Progenitor cell of endocrine pancreas (in vitro differentiated cells): Measurements from ENCODE around the gene IBA57. TPM values are rescaled to one million over a fixed set of nuclear protein-coding genes. Genes with fewer than 3 reads are reported as not detected.
"Not testable (repeated sequence)": the region's sequence is repeated elsewhere in the genome, so short reads cannot be mapped to it uniquely, and the experiment has no call there.

Experiments used
- DNase-seq: peaks from one replicate; pipeline ENCODE4 v3.0.0; 2021; ENCODE audit warnings: low spot score; ENCODE audit not compliant: unreplicated experiment
- H3K27ac Mint-ChIP-seq: 2 replicates; pipeline ENCODE4 v1.8.0; 2021; ENCODE audit warnings: mild to moderate bottlenecking, moderate library complexity, mixed read lengths
- H3K27me3 Mint-ChIP-seq: 2 replicates; pipeline ENCODE4 v1.8.0; 2021; ENCODE audit warnings: mixed read lengths
- H3K36me3 Mint-ChIP-seq: 2 replicates; pipeline ENCODE4 v1.8.0; 2022; ENCODE audit warnings: mixed read lengths; ENCODE audit not compliant: insufficient read depth
- H3K4me1 Mint-ChIP-seq: 2 replicates; pipeline ENCODE4 v1.8.0; 2021; ENCODE audit warnings: low read depth, mixed read lengths
- H3K4me3 Mint-ChIP-seq: 2 replicates; pipeline ENCODE4 v1.8.0; 2021; ENCODE audit warnings: low read depth, mild to moderate bottlenecking, moderate library complexity, mixed read lengths
- H3K9me3 Mint-ChIP-seq: 2 replicates; pipeline ENCODE4 v1.8.0; 2021; ENCODE audit warnings: low read depth, mixed read lengths
- total RNA-seq: library from RNA; stranded (reverse); gene quantifications from 2 replicates; pipeline ENCODE4 v1.2.1, GENCODE V29; 2021
- TF ChIP-seq, protein P1 (sequence below): fragments of 200-600 bp; sonication (generic); IDR thresholded peaks from one replicate; pipeline ENCODE4 v1.5.0; 2021; ENCODE audit warnings: antibody characterized with exemption, mild to moderate bottlenecking; ENCODE audit not compliant: unreplicated experiment

IBA57 gene
- total RNA-seq, 1 donor from 2014 or later, result 11.2 TPM

DNA sequence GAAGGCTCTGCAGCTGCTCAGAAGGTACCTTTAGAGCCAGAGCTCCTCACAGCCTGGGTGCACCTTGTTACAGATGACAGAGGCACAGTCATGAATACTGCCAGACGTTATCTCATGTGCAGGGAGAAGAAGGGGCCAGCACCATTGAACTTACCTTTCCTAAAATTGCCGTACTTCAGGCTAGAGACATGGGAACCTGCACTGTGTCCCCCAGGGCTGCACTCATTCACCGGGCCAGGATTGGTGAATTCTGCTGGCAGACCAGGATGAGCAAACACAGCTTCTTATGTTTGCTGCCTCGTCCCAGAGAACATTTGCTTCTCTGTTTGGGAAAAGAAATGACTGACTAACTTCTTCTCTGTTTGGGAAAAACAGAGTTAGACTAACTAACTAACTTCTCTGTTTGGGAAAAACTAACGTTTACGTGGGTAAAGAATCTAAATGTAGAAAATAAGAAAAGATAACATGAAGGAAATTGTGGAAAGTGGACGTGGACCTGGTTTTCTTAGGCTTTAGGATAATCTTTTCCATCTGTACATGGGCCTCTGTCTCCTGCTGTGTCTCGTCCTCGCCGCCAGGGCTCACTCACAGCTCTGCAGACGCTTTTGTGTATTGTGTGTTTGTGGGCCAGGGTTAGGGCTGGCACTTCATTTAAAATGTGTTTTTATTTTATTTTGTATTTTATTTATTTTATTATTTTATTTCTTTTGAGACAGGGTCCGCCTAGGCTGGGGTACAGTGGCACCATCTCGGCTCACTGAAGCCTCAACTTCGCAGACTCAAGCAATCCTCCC is 52.1 kb downstream of the IBA57 start:
- no peaks in the 10 kb centered on the region for H3K4me1 Mint-ChIP-seq
- no peak overlapping the region for H3K27ac Mint-ChIP-seq
- peaks cover 6% of the 10 kb centered on the region for H3K36me3 Mint-ChIP-seq
- H3K9me3 Mint-ChIP-seq, result no peaks in the 10 kb centered on the region
- TF ChIP-seq, protein P1, sequence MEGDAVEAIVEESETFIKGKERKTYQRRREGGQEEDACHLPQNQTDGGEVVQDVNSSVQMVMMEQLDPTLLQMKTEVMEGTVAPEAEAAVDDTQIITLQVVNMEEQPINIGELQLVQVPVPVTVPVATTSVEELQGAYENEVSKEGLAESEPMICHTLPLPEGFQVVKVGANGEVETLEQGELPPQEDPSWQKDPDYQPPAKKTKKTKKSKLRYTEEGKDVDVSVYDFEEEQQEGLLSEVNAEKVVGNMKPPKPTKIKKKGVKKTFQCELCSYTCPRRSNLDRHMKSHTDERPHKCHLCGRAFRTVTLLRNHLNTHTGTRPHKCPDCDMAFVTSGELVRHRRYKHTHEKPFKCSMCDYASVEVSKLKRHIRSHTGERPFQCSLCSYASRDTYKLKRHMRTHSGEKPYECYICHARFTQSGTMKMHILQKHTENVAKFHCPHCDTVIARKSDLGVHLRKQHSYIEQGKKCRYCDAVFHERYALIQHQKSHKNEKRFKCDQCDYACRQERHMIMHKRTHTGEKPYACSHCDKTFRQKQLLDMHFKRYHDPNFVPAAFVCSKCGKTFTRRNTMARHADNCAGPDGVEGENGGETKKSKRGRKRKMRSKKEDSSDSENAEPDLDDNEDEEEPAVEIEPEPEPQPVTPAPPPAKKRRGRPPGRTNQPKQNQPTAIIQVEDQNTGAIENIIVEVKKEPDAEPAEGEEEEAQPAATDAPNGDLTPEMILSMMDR, result peak; percentile 46
- H3K4me3 Mint-ChIP-seq, result no peak overlapping the region
- no peak for DNase-seq
- H3K27me3 Mint-ChIP-seq, result no peaks in the 10 kb centered on the region

DNA sequence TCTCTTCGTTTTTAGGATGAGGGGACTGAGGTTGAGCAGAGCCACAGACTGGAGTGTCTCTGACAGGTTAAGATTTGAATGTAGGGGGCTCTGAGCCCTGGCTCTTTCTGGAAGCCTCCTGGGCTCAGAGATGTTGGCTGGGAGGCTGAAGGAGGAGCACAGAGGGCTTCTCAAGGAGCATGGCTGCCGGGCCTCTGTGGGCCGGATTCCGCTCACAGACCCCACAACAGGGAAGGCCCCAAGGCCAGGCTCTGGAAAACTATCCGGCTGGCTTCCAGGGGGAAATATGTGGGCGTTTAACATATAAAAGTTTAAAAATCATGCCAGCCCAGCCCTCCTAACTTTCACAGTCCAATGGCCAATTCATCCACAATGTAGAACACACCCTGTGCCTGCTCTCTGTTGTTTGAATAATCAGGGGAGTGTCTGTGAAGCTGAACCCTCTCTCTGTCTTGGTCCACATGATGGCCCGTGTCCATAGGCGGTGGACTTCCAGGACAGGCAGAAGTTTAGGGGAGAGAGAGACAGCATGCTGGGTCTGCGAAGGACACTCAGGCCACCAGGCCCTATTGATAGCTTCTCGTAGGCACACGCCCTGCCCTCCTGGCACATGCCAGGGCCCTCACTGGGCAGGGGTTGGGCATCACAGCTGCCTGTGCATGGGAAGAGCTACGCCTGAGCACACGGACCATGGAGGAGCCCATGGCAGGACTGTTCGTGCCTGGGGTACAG is 53.1 kb downstream of the IBA57 start:
- no peaks in the 10 kb centered on the region for H3K4me1 Mint-ChIP-seq
- no peaks in the 10 kb centered on the region for H3K27me3 Mint-ChIP-seq
- no peak overlapping the region for H3K4me3 Mint-ChIP-seq
- peaks cover 7% of the 10 kb centered on the region for H3K36me3 Mint-ChIP-seq
- no peaks in the 10 kb centered on the region for H3K9me3 Mint-ChIP-seq
- DNase-seq, result no peak
- TF ChIP-seq, protein P1, result no peak
- H3K27ac Mint-ChIP-seq, result no peak overlapping the region

DNA sequence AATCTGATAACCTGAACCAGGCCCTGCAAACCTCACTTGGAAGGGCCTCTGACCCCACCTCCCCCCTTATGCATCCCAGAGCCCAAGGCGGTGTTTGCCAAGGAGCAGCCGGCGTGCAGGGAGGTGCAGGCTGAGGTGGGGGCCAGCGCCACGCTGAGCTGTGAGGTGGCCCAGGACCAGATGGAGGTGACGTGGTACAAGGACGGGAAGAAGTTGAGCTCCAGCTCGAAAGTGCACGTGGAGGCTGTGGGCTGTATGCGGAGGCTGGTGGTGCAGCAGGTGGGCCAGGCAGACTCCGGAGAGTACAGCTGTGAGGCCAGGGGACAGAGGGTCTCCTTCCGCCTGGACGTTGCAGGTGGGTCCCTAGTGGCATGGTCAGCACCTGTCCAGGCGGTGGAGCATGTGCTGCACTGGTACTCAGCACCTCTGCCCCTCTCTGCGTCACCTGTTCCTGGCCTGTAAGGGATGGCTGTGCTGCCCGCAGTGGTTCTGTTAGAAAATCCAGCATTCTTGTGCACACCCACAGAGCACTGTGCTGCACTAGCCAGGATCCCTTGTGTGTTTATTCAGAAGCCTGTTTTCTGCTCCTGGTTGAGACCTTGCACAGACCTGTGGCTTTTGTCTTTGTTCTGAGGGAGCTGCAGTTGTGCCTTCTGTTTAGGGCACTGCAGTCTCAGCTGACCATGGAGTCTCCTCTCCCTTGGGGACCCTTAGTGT is 53.8 kb downstream of the IBA57 start:
- no peak overlapping the region for H3K27ac Mint-ChIP-seq
- no peak overlapping the region for H3K4me3 Mint-ChIP-seq

DNA sequence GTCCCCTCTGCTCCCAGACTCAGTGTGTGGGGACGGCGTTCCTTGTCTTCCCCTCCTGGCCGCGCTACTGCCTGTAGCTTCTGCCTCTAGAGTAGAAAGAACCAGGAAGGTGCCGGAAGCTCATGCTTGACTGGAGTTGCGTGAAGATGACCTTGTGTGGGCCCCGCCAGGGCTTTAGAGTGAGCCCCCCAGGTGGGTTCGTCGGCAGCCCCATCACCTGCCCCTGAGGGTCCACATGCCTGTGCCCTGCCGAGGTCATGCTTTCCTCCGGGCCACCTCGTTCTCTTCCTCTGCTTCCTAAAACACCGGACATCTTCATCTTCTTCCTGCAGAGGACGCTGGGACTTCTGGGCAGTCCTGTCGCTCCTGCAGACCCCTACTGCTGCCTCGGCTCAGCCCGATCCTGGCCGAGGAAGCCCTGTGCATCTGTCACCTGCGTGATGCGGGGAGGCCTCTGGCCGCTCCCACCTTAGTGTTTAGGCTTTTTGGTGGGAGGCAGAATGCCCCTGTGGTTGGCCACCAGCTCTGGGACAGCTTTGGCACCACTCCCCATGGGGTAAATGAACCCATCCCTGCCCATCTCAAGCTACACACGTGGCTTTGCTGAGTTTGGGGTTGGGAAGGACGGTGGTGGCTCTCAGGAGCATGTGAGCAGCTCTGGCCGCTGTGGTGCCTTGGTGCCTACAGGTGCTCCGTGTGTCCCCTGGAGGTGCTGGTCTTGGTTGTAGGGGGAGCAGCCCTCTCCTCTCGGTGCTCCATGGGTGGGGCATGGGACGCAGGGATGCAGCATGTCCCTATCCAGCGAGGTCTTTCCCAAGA is 54.6 kb downstream of the IBA57 start:
- Mint-ChIP-seq H3K4me3 (no peak overlapping the region), H3K27me3 (no peaks in the 10 kb centered on the region), H3K4me1 (no peaks in the 10 kb centered on the region), H3K27ac (no peak overlapping the region), H3K9me3 (no peaks in the 10 kb centered on the region), H3K36me3 (peaks cover 17% of the 10 kb centered on the region)
- DNase-seq, result no peak
- TF ChIP-seq, protein P1, result no peak

More for the DNA sequence above, 53.8 kb downstream of the IBA57 start:
- TF ChIP-seq, protein P1, result no peak
- H3K36me3 Mint-ChIP-seq, result peaks cover 10% of the 10 kb centered on the region
- H3K4me1 Mint-ChIP-seq, result no peaks in the 10 kb centered on the region
- no peaks in the 10 kb centered on the region for H3K9me3 Mint-ChIP-seq
- no peak for DNase-seq
- H3K27me3 Mint-ChIP-seq, result no peaks in the 10 kb centered on the region

DNA sequence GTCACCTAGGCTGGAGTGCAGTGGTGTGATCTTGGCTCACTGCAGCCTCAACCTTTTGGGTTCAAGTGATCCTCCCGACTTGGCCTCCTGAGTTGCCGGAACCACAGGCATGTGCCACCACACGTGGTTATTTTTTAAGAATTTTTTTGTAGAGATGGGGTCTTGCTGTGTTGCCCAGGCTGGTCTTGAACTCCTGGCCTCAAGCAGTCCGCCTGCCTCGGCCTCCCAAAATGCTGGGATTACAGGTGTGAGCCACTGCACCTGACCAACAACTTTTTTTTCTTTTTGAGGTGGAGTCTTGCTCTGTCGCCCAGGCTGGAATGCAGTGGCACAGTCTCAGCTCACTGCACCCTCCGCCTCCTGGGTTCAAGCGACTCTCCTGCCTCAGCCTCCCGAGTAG is 55.5 kb downstream of the IBA57 start:
- H3K27ac Mint-ChIP-seq, H3K4me1 Mint-ChIP-seq, H3K27me3 Mint-ChIP-seq, DNase-seq, H3K9me3 Mint-ChIP-seq, H3K4me3 Mint-ChIP-seq: not testable (repeated sequence)
- peaks cover 19% of the 10 kb centered on the region for H3K36me3 Mint-ChIP-seq
